BE2C (cell line): ENCODE measurements around the gene SRP9.
"Not testable (repeated sequence)": the region's sequence is repeated elsewhere in the genome, so short reads cannot be mapped to it uniquely, and the experiment has no call there.

Experiments used
- DNase-seq: peaks from one replicate; pipeline ENCODE4 v3.0.0-alpha.2; 2020
- H3K27me3 ChIP-seq: fragments of 250-450 bp; sonication (Bioruptor Pico); 2 replicates; pipeline ENCODE4 v1.5.1; 2020; ENCODE audit warnings: mild to moderate bottlenecking
- H3K36me3 ChIP-seq: fragments of 250-450 bp; sonication (Bioruptor Pico); 2 replicates; pipeline ENCODE4 v1.5.1; 2020; ENCODE audit warnings: mild to moderate bottlenecking
- H3K4me1 ChIP-seq: fragments of 250-450 bp; sonication (Bioruptor Pico); 2 replicates; pipeline ENCODE4 v1.5.1; 2020
- H3K4me3 ChIP-seq: 2 replicates; pipeline ENCODE4 v1.5.1; 2011; ENCODE audit warnings: low read depth, low read length
- H3K9me3 ChIP-seq: fragments of 250-450 bp; sonication (Bioruptor Pico); 2 replicates; pipeline ENCODE4 v1.5.1; 2020
- CTCF ChIP-seq: IDR thresholded peaks from 2 replicates; pipeline ENCODE4 v1.5.1; 2012; ENCODE audit warnings: mild to moderate bottlenecking, low read depth, low read length

The SRP9 gene

DNA sequence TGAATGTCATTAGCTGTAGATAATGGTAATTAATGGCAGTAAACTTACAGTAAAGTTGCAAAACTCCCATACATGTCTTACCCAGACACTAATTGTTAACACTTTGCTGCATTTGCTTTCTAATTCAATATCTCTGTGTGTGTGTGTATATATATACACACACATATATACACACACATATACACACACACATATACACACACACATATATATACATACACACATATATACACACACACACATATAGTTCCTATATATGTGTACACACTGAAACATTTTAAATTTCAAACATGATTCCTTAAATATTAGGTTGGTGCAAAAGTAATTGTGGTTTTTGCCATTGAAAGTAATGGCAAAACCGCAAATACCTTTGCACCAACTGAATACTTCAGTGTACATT lies 28.6 kb downstream of the SRP9 start:
- Histone ChIP-seq H3K36me3 (no peaks in the 10 kb centered on the region), H3K9me3 (no peaks in the 10 kb centered on the region), H3K4me3 (no peak overlapping the region), H3K27me3 (no peaks in the 10 kb centered on the region), H3K4me1 (no peaks in the 10 kb centered on the region)
- no peak for TF ChIP-seq CTCF
- DNase-seq = no peak

- not testable (repeated sequence) for H3K4me1 ChIP-seq, DNase-seq, H3K4me3 ChIP-seq, H3K9me3 ChIP-seq, H3K36me3 ChIP-seq, H3K27me3 ChIP-seq
Observed at GRCh38 chr1:225806736-225807135, 29.1 kb downstream of the SRP9 start.

DNA sequence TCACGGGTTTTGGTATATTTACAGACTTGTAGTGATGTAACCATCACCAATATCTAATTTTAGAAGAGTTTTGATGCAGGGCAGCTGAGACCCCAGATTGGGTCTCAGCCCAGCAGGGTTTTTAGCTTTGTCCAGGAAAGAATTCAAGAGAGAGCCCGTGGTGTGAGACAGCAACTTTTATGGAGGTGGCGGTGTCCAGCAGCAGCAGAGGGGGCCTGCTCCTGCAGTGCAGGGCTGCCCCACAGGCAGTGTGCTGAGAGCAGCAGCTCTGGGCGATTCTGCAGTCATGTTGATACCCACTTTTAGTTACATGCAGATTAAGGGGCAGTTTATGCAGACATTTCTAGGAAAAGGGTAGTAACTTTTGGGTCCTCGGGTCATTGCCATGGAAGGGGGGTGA lies 30.5 kb downstream of the SRP9 start:
- no peaks in the 10 kb centered on the region for H3K9me3 ChIP-seq
- TF ChIP-seq CTCF = no peak
- no peak for DNase-seq
- H3K27me3 ChIP-seq = no peaks in the 10 kb centered on the region
- no peak overlapping the region for H3K4me3 ChIP-seq
- no peaks in the 10 kb centered on the region; the same call in 1 of the 2 replicates for H3K4me1 ChIP-seq
- H3K36me3 ChIP-seq = no peaks in the 10 kb centered on the region

- TF ChIP-seq CTCF = peak; percentile 32
- Histone ChIP-seq H3K9me3 (no peaks in the 10 kb centered on the region), H3K4me1 (peaks cover 5% of the 10 kb centered on the region), H3K36me3 (no peaks in the 10 kb centered on the region), H3K27me3 (no peaks in the 10 kb centered on the region), H3K4me3 (peak within 1 kb of the TSS; percentile 65)
- DNase-seq = peak; percentile 92
Observed at GRCh38 chr1:225809842-225810578, 32.4 kb downstream of the SRP9 start, which contains the start of gene EPHX1. Gene EPHX1, plus strand, starts transcription at chr1:225810124. Its CDS starts 18,606 bp downstream, at chr1:225828730.

GRCh38 chr1:225810579-225811538 lies 33.2 kb downstream of the SRP9 start:
- not testable (repeated sequence) for H3K36me3 ChIP-seq, DNase-seq, H3K9me3 ChIP-seq, H3K27me3 ChIP-seq, H3K4me1 ChIP-seq
- H3K4me3 ChIP-seq = peak overlapping the region; percentile 65

DNA sequence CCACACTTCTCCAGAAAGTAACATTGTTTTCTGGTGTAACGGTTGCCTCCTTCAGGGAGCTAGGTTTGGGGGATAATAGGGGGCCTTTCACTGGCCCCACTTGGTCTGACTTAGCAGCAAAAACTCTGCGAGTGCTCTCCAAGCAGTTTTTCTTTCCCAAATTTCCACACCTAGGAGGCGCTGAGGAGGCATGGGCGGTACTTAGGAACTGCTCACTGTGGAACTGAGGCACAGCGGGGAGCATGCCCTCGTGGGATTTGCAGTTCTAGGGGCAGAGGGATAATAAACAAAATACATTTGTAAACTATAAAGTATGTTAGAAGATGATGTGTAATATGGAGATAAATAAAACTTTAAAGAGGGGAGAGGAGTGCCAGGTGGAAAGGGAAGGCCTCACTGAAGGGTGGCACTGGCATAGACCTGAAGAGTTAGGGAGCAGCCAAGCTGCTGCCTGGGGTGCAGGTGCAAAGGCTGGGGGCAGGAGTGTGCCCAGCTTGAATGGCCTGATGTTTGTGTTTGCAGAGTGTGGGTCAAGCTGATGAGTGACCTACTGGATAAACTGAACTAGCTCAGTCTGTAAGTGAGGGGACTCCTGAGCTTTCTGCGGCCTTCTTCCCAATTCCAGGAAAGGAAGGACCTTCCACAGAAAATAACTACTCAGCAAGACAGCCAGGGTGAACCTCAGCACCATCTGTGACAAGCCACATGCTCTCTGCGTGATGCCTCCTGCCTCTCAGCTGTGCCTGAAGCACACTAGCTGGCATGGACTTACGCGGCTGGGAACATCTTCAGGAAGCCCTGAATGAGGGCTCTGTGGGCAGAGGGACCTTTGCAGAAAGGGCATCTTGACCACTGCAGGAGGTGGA lies 34.2 kb downstream of the SRP9 start:
- Histone ChIP-seq H3K27me3 (no peaks in the 10 kb centered on the region), H3K9me3 (no peaks in the 10 kb centered on the region), H3K36me3 (no peaks in the 10 kb centered on the region), H3K4me1 (peaks cover 5% of the 10 kb centered on the region), H3K4me3 (no peak overlapping the region)
- TF ChIP-seq CTCF = peak; percentile 51
- no peak for DNase-seq
